Erythroblast (primary cell): ENCODE results near the gene ZC2HC1C.

Experiments used
- GATA1 ChIP-seq: IDR thresholded peaks from 2 replicates; pipeline ENCODE4 v1.6.1; 2011; ENCODE audit warnings: low read depth, mild to moderate bottlenecking, control low read depth, low read length, moderate library complexity
- POLR2A ChIP-seq: IDR thresholded peaks from 2 replicates; pipeline ENCODE4 v1.6.1; 2011; ENCODE audit warnings: mild to moderate bottlenecking, low read length

DNA sequence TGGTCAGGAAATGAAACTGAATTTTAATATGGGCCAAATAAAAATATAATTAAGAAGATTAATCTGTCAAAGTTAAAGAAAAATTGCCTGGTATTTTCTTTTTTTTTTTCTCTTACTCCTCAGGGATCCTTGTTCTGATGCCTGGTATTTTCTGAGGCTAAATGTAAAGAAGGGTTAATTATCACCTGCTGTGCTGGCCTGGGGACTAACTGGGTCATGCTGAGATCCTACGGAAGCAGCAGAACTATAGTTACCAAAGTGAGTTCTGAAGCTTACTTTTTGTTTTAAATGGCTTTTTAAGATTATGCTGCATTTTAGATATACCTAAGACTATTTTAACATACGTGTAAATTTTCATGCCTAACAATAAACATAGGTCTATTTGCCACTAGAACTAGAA is 23.3 kb downstream of the ZC2HC1C start:
- TF ChIP-seq POLR2A (no peak), GATA1 (no peak)
